IMR-90 (cell line): ENCODE results near the gene NPAS2. TPM values are rescaled to one million over a fixed set of nuclear protein-coding genes. Genes with fewer than 3 reads are reported as not detected.

Source experiments
- ATAC-seq: fragments of 200-7000 bp; cut with Tn5 transposase; 2 replicates; pipeline ENCODE4 v1.9.1; 2020; ENCODE audit warnings: low read depth, mild to moderate bottlenecking, moderate library complexity
- BruUV-seq: library from RNA; stranded (reverse); fragments of 400-500 nt; replicated peaks from 2 replicates; lab custom pipeline; 2021; lab: Mats Ljungman, UMichigan
- CTCF ChIA-PET: fragments of 300-600 bp; formaldehyde crosslinking; extraction: SDS; loops from one replicate; lab custom pipeline; 2021; ENCODE audit warnings: antibody characterized with exemption; lab: Yijun Ruan, JAX
- POLR2A ChIA-PET: fragments of 300-600 bp; sonication (Branson Sonifier 250); formaldehyde crosslinking; loops from one replicate; lab custom pipeline; 2022; ENCODE audit warnings: antibody characterized with exemption; ENCODE audit not compliant: unreplicated experiment; lab: Charles Lee
- DNase-seq: peaks from one replicate; pipeline ENCODE4 v3.0.0; 2013
- H2AFZ ChIP-seq: replicated peaks from 2 replicates; pipeline ENCODE3; 2013; ENCODE audit warnings: low read length, mild to moderate bottlenecking; ENCODE audit not compliant: poor library complexity
- H2AK5ac ChIP-seq: 2 replicates; pipeline ENCODE4 v1.6.1; 2013; ENCODE audit warnings: low read depth, low read length, inconsistent platforms
- H2AK9ac ChIP-seq: replicated peaks from 2 replicates; pipeline ENCODE3; 2013; ENCODE audit warnings: mild to moderate bottlenecking, low read depth, low read length, moderate library complexity; ENCODE audit not compliant: poor library complexity
- H2BK120ac ChIP-seq: 2 replicates; pipeline ENCODE4 v1.6.1; 2013; ENCODE audit warnings: low read depth, low read length, inconsistent platforms
- H2BK15ac ChIP-seq: 3 replicates; pipeline ENCODE4 v1.6.1; 2013; ENCODE audit warnings: low read depth, low read length, inconsistent platforms
- H2BK20ac ChIP-seq: 2 replicates; pipeline ENCODE4 v1.6.1; 2013; ENCODE audit warnings: low read depth, mild to moderate bottlenecking, inconsistent platforms, low read length, moderate library complexity
- H2BK5ac ChIP-seq: 2 replicates; pipeline ENCODE4 v1.6.1; 2013; ENCODE audit warnings: mild to moderate bottlenecking, low read depth, low read length, inconsistent platforms; ENCODE audit not compliant: poor library complexity, severe bottlenecking
- H3K14ac ChIP-seq: replicated peaks from 2 replicates; pipeline ENCODE4 v1.6.1; 2013; ENCODE audit warnings: low read depth, low read length, inconsistent platforms
- H3K18ac ChIP-seq: 2 replicates; pipeline ENCODE4 v1.6.1; 2013; ENCODE audit warnings: low read depth, low read length, control low read depth
- H3K23ac ChIP-seq: 2 replicates; pipeline ENCODE4 v1.6.1; 2013; ENCODE audit warnings: low read depth, low read length, inconsistent platforms
- H3K27ac ChIP-seq: 2 replicates; pipeline ENCODE4 v1.5.1; 2013; ENCODE audit warnings: mild to moderate bottlenecking, control low read depth, low read length; ENCODE audit not compliant: insufficient read depth
- H3K27me3 ChIP-seq: 2 replicates; pipeline ENCODE4 v1.6.1; 2013; ENCODE audit warnings: low read length; ENCODE audit not compliant: control insufficient read depth, insufficient read depth
- H3K36me3 ChIP-seq: 2 replicates; pipeline ENCODE4 v1.6.1; 2013; ENCODE audit warnings: low read length, mixed read lengths; ENCODE audit not compliant: control insufficient read depth, insufficient read depth
- H3K4ac ChIP-seq: 2 replicates; pipeline ENCODE4 v1.6.1; 2013; ENCODE audit warnings: low read depth, low read length, inconsistent platforms
- H3K4me1 ChIP-seq: 2 replicates; pipeline ENCODE4 v1.6.1; 2013; ENCODE audit warnings: low read length, mixed read lengths; ENCODE audit not compliant: control insufficient read depth, insufficient read depth
- H3K4me2 ChIP-seq: 2 replicates; pipeline ENCODE4 v1.6.1; 2013; ENCODE audit warnings: low read depth, mild to moderate bottlenecking, control low read depth, low read length, moderate library complexity
- H3K4me3 ChIP-seq: 2 replicates; pipeline ENCODE4 v1.5.1; 2013; ENCODE audit warnings: low read depth, mild to moderate bottlenecking, control low read depth, low read length, moderate library complexity; ENCODE audit not compliant: insufficient read depth
- H3K56ac ChIP-seq: 2 replicates; pipeline ENCODE4 v1.6.1; 2013; ENCODE audit warnings: low read length, inconsistent platforms; ENCODE audit not compliant: insufficient read depth; ENCODE audit errors: extremely low read depth
- H3K79me1 ChIP-seq, 2 experiments: 2 replicates each; pipeline ENCODE4 v1.6.1; 2013; ENCODE audit warnings: low read length in 2 of 2, inconsistent platforms in 1 of 2, low read depth in 1 of 2
- H3K9ac ChIP-seq: 2 replicates; pipeline ENCODE4 v1.6.1; 2013; ENCODE audit warnings: low read depth, low read length, control low read depth
- H3K9me1 ChIP-seq: 2 replicates; pipeline ENCODE4 v1.6.1; 2013; ENCODE audit warnings: low read length, inconsistent platforms; ENCODE audit not compliant: insufficient read depth
- H3K9me3 ChIP-seq: 2 replicates; pipeline ENCODE4 v1.6.1; 2013; ENCODE audit warnings: low read length; ENCODE audit not compliant: control insufficient read depth, insufficient read depth
- H4K20me1 ChIP-seq: 2 replicates; pipeline ENCODE4 v1.6.1; 2013; ENCODE audit warnings: low read length, inconsistent platforms; ENCODE audit not compliant: insufficient read depth
- H4K5ac ChIP-seq: 2 replicates; pipeline ENCODE4 v1.6.1; 2013; ENCODE audit warnings: mild to moderate bottlenecking, low read depth, low read length, control low read depth
- H4K8ac ChIP-seq, 2 experiments: 2 replicates each; pipeline ENCODE4 v1.6.1; 2013; ENCODE audit warnings: low read depth in 2 of 2, low read length in 2 of 2, control low read depth in 1 of 2, inconsistent platforms in 1 of 2
- H4K91ac ChIP-seq: 2 replicates; pipeline ENCODE4 v1.6.1; 2013; ENCODE audit warnings: low read depth, low read length, inconsistent platforms; ENCODE audit not compliant: insufficient read depth
- CEBPB ChIP-seq: IDR thresholded peaks from 2 replicates; pipeline ENCODE4 v1.6.1; 2012; ENCODE audit warnings: low read depth, low read length, improper control_type of control experiment
- CHD1 ChIP-seq: IDR thresholded peaks from 2 replicates; pipeline ENCODE4 v1.6.1; 2012; ENCODE audit warnings: low read depth, low read length, improper control_type of control experiment
- CTCF ChIP-seq: conservative IDR thresholded peaks from 2 replicates; pipeline ENCODE4 v1.5.1; 2012; ENCODE audit warnings: mild to moderate bottlenecking, low read depth, low read length, improper control_type of control experiment
- MAZ ChIP-seq: IDR thresholded peaks from 2 replicates; pipeline ENCODE4 v1.6.1; 2012; ENCODE audit warnings: low read depth, mild to moderate bottlenecking, low read length, improper control_type of control experiment, moderate library complexity, borderline replicate concordance
- NFE2L2 ChIP-seq: fragments of 150-350 bp; IDR thresholded peaks from 2 replicates; pipeline ENCODE4 v1.6.1; 2016; ENCODE audit warnings: low read depth, mild to moderate bottlenecking, low read length
- POLR2A ChIP-seq: IDR thresholded peaks from 2 replicates; pipeline ENCODE4 v1.6.1; 2012; ENCODE audit warnings: mild to moderate bottlenecking, low read depth, low read length
- RAD21 ChIP-seq: IDR thresholded peaks from 2 replicates; pipeline ENCODE4 v1.6.1; 2012; ENCODE audit warnings: low read length, improper control_type of control experiment
- SMC3 ChIP-seq: fragments of 150-350 bp; IDR thresholded peaks from 2 replicates; pipeline ENCODE4 v1.6.1; 2016; ENCODE audit warnings: low read depth, mild to moderate bottlenecking, antibody characterized with exemption, low read length, moderate library complexity
- WGBS, 2 experiments: methylation state at CpG; one replicate each; pipeline versions ENCODE4 v1.1.5 to v1.1.7; 2013; ENCODE audit warnings: missing lambda C conversion rate in 2 of 2; ENCODE audit not compliant: insufficient read length in 1 of 2; ENCODE audit errors: extremely low coverage in 2 of 2; 5-methylcytosine and 5-hydroxymethylcytosine counted together
- dilution Hi-C: fragments of 300-500 bp; cut with HindIII; formaldehyde crosslinking; loops from one replicate; pipeline ENCODE4 v1.14.3; 2018; ENCODE audit warnings: low sequenced_read_pairs; ENCODE audit not compliant: unreplicated experiment
- in situ Hi-C: fragments of 300-500 bp; cut with MboI; formaldehyde crosslinking; loops from 3 replicates; pipeline ENCODE4 v1.14.3; 2019; ENCODE audit warnings: low sequenced_read_pairs, inconsistent platforms, mixed read lengths
- intact Hi-C: fragments of 100-400 bp; cut with micrococcal nuclease; formaldehyde crosslinking; loops from 2 replicates; pipeline ENCODE4 v1.10.0; 2022
- polyA plus RNA-seq, 3 experiments: library from polyadenylated mRNA; depleted of rRNA; stranded (reverse); fragments of >200 nt; gene quantifications; 2 replicates each; pipeline ENCODE4 v1.2.3, GENCODE V29; 2012; ENCODE audit warnings: low replicate concordance in 1 of 3
- total RNA-seq: library from RNA; depleted of rRNA; stranded (reverse); fragments of >200 nt; gene quantifications from 2 replicates; pipeline ENCODE4 v1.2.3, GENCODE V29; 2012
- TF ChIP-seq, protein P1 (sequence below): fragments of 150-350 bp; IDR thresholded peaks from 2 replicates; pipeline ENCODE4 v1.6.1; 2017; ENCODE audit warnings: mild to moderate bottlenecking, antibody characterized with exemption, low read length, low read depth

Gene NPAS2
- total and polyA plus RNA-seq, 2 of the 4 experiments (the other 2 are of a cell fraction), result 5.2 to 14.8 TPM

DNA sequence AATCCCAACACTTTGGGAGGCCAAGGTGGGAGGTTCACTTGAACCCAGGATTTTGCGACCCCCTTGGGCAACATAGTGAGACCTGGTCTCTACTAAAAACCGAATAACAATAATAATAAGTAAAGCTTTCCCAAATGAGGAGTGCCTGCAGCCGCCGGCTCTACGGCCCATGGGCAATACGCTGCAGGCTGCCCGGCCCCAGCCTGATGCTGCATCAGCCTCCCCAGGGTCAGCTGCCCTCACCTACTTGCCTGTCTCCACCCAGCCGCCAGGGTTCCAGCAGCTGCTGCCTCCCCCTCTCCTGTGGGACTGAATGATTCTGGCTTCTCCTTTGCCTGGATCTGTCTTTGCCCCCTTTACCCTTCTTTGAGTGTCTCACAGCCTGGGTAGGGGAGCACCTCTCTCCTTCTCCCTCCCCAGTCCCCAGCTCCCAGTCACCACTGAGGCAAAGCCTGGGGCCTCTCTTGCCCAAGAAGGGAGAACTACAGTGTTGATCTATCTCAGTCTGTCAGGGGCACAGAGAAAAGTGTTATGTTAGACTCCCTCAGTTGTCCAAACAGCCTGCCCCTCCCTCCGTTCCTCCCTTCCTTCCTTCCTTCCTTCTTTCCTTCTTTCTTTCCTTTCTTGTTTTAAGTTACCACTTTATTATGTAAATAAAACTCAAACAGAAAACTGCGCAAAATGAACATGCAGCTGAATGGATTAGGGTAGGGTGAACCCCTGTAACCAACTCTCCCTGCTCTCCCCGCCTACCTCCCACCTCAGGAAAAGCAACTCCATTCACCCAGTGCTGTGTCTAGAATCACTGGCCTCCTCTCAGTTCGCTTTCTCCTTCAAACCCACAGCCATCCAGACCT lies 38.2 kb upstream of the NPAS2 start:
- POLR2A ChIA-PET, result no interaction called here
- dilution Hi-C loops (no loop called here), intact Hi-C loops (no loop called here), in situ Hi-C loops (no loop called here)
- Histone ChIP-seq H4K91ac (0 out of 2 replicates have a peak overlapping the region, but pooled peaks have one; percentile 0), H2BK5ac (peak overlapping the region; percentile 22), H3K27ac (no peak overlapping the region), H4K20me1 (no peaks in the 10 kb centered on the region), H3K9me3 (no peaks in the 10 kb centered on the region), H4K5ac (no peak overlapping the region), H4K8ac (peak overlapping the region in 1 of 2 experiments; percentile 45; a peak in 1 of 4 replicates), H3K27me3 (no peaks in the 10 kb centered on the region), H2AK5ac (peak overlapping the region; percentile 17), H3K14ac (0 out of 2 replicates have a peak overlapping the region, but pooled peaks have one; percentile 9), H3K56ac (no peak overlapping the region), H2AK9ac (peak overlapping the region; percentile 44), H3K79me1 (no peaks in the 10 kb centered on the region), H3K23ac (no peak overlapping the region), H3K4me2 (no peak overlapping the region), H2BK15ac (no peak overlapping the region; the same call in 2 of the 3 replicates), H3K4me1 (peaks cover 15% of the 10 kb centered on the region), H2BK20ac (peak overlapping the region; percentile 24), H3K36me3 (no peaks in the 10 kb centered on the region), H3K4ac (peak overlapping the region; percentile 36; the same call in 1 of the 2 replicates), H2BK120ac (peak overlapping the region; percentile 22; the same call in 1 of the 2 replicates), H2AFZ (peak overlapping the region; percentile 2), H3K4me3 (no peak overlapping the region), H3K9me1 (peaks cover 12% of the 10 kb centered on the region), H3K9ac (no peak overlapping the region), H3K18ac (no peak overlapping the region)
- ATAC-seq, result no peak
- CTCF ChIA-PET, result interaction anchor here (0.8 kb wide), 1 partner anchor 14 kb away, joined by 3 read pairs; no protein-coding TSS in a partner anchor
- 92% methylated on average over 6 of the region's 12 CpGs; no CpG with 5 or more reads in 1 of the 2 experiments for WGBS, 2 experiments
- TF ChIP-seq MAZ (no peak), CHD1 (no peak), RAD21 (no peak), POLR2A (no peak), SMC3 (no peak), NFE2L2 (no peak), CTCF (no peak), CEBPB (no peak)
- TF ChIP-seq, protein P1, sequence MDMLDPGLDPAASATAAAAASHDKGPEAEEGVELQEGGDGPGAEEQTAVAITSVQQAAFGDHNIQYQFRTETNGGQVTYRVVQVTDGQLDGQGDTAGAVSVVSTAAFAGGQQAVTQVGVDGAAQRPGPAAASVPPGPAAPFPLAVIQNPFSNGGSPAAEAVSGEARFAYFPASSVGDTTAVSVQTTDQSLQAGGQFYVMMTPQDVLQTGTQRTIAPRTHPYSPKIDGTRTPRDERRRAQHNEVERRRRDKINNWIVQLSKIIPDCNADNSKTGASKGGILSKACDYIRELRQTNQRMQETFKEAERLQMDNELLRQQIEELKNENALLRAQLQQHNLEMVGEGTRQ, result no peak
- no peak for DNase-seq
- BruUV-seq, result no TSS peak
